ENCODE results near the gene HERC3. TPM values are rescaled to one million over a fixed set of nuclear protein-coding genes. Genes with fewer than 3 reads are reported as not detected.

Gene HERC3
- total and polyA plus RNA-seq, 2 of the 13 experiments (the other 11 are each of a cell fraction or from before 2014, with no cell fraction given) = 3.8 to 6.2 TPM

DNA sequence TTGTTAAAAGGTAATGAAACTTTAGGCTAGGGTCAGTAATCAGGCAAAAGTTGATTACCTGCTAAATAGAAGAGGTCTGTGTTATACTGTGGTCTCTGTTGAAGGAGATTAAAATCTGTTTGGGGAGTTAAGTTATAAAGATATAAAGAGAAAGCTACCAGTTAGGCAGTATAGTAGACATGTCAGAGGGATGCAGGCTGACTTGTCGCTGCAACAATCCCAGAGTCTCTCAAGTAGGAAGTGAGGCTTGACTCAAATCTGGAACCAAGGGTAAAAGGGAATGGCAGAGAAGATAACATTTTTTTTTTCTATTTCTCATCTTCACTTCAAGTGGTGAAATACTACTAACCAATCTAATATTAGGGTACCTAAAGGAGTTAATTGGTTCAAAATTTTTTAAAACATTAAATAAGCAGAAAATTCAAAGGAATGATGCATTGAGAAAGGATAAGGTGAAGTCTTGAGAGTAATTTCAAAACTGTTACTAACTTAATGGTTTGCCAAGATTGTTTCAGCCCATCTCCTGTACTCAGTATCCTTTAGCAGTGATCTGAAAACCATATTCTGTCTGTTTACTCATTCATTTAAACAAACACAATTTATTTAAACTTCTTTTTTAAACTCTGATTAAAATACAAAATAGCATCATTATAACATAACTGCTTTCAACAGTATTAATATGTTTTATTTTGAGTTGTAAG lies 12.8 kb downstream of the HERC3 start:
- DNase-seq (ENCODE audit: low spot score) = no peak
- BruUV-seq (replicated peaks) = no TSS peak
- Histone ChIP-seq H3K4me2 (ENCODE audit: low read depth, low read length) (no peak overlapping the region), H3K4me3 (replicated peaks in 1 of 3; ENCODE audit: insufficient read depth in 1 of 3, low read depth in 2 of 3, low read length in 3 of 3) (no peak overlapping the region), H3K4me1 (ENCODE audit: insufficient read depth, low read length) (no peaks in the 10 kb centered on the region), H2AFZ (ENCODE audit: low read length) (no peak overlapping the region), H3K27ac (ENCODE audit: extremely low read length, insufficient read depth, low read length) (no peak overlapping the region), H3K9ac (ENCODE audit: insufficient read depth, low read depth, low read length) (no peak overlapping the region), H4K20me1 (ENCODE audit: insufficient read depth, low read length) (no peaks in the 10 kb centered on the region), H3K79me2 (ENCODE audit: insufficient read depth, low read length) (no peaks in the 10 kb centered on the region), H3K9me3 (ENCODE audit: low read length) (no peaks in the 10 kb centered on the region), H3K27me3 (ENCODE audit: control insufficient read depth in 1 of 2, insufficient read depth in 2 of 2, low read length in 2 of 2) (no peaks in the 10 kb centered on the region), H3K36me3 (replicated peaks in 1 of 2; ENCODE audit: control insufficient read depth in 1 of 2, insufficient read depth in 2 of 2, low read length in 2 of 2) (peaks cover 0 to 4% of the 10 kb centered on the region in 2 experiments; a peak in 2 of 5 replicates)
- intact Hi-C loops (cut with micrococcal nuclease; ENCODE audit: unreplicated experiment) = no loop called here
- in situ Hi-C loops (cut with HindIII; ENCODE audit: extremely low pct_ligation_motif_present, low pct_unique_long_range_greater_than_20kb) = no loop called here
- POLR2A ChIA-PET = no interaction called here
- TF ChIP-seq GABPA (IDR thresholded peaks at IDR 0.05; ENCODE audit: low read depth, low read length) (no peak), GABPA (CRISPR knock-in tag; IDR thresholded peaks at IDR 0.05; ENCODE audit: low read depth) (no peak), CREB1 (IDR thresholded peaks at IDR 0.05) (no peak), CREB1 (CRISPR knock-in tag; IDR thresholded peaks at IDR 0.05) (no peak), ZNF713 (CRISPR knock-in tag; IDR thresholded peaks at IDR 0.05) (no peak), ONECUT2 (CRISPR knock-in tag; IDR thresholded peaks at IDR 0.05) (no peak), ZBTB1 (CRISPR knock-in tag; IDR thresholded peaks at IDR 0.05; ENCODE audit: borderline replicate concordance) (no peak)
- TF ChIP-seq, protein P1, sequence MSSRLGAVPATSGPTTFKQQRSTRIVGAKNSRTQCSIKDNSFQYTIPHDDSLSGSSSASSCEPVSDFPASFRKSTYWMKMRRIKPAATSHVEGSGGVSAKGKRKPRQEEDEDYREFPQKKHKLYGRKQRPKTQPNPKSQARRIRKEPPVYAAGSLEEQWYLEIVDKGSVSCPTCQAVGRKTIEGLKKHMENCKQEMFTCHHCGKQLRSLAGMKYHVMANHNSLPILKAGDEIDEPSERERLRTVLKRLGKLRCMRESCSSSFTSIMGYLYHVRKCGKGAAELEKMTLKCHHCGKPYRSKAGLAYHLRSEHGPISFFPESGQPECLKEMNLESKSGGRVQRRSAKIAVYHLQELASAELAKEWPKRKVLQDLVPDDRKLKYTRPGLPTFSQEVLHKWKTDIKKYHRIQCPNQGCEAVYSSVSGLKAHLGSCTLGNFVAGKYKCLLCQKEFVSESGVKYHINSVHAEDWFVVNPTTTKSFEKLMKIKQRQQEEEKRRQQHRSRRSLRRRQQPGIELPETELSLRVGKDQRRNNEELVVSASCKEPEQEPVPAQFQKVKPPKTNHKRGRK (CRISPR knock-in tag; IDR thresholded peaks at IDR 0.05) = no peak
- TF ChIP-seq, protein P2, sequence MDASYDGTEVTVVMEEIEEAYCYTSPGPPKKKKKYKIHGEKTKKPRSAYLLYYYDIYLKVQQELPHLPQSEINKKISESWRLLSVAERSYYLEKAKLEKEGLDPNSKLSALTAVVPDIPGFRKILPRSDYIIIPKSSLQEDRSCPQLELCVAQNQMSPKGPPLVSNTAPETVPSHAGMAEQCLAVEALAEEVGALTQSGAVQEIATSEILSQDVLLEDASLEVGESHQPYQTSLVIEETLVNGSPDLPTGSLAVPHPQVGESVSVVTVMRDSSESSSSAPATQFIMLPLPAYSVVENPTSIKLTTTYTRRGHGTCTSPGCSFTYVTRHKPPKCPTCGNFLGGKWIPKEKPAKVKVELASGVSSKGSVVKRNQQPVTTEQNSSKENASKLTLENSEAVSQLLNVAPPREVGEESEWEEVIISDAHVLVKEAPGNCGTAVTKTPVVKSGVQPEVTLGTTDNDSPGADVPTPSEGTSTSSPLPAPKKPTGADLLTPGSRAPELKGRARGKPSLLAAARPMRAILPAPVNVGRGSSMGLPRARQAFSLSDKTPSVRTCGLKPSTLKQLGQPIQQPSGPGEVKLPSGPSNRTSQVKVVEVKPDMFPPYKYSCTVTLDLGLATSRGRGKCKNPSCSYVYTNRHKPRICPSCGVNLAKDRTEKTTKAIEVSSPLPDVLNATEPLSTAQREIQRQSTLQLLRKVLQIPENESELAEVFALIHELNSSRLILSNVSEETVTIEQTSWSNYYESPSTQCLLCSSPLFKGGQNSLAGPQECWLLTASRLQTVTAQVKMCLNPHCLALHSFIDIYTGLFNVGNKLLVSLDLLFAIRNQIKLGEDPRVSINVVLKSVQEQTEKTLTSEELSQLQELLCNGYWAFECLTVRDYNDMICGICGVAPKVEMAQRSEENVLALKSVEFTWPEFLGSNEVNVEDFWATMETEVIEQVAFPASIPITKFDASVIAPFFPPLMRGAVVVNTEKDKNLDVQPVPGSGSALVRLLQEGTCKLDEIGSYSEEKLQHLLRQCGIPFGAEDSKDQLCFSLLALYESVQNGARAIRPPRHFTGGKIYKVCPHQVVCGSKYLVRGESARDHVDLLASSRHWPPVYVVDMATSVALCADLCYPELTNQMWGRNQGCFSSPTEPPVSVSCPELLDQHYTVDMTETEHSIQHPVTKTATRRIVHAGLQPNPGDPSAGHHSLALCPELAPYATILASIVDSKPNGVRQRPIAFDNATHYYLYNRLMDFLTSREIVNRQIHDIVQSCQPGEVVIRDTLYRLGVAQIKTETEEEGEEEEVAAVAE (CRISPR knock-in tag; IDR thresholded peaks at IDR 0.05; ENCODE audit: borderline replicate concordance) = no peak
- no peak for FAIRE-seq
- WGBS (ENCODE audit: low lambda C conversion rate) = 97% methylated on average over 1 of the region's 1 CpG
- no peak for ATAC-seq
- CTCF ChIA-PET (ENCODE audit: low intra/inter-chr PET ratio, low total read pairs) = no interaction called here
